GM23338 (cell line): ENCODE data around the gene APC. TPM values are rescaled to one million over a fixed set of nuclear protein-coding genes. Genes with fewer than 3 reads are reported as not detected.

Experiments used
- ATAC-seq: fragments of 200-7000 bp; cut with Tn5 transposase; 3 replicates; pipeline ENCODE4 v1.9.1; 2020
- DNase-seq: peaks from one replicate; pipeline ENCODE4 v3.0.0-alpha.2; 2015; ENCODE audit warnings: low spot score
- H2AFZ ChIP-seq: fragments of 200-600 bp; sonication (generic); 2 replicates; pipeline ENCODE4 v1.8.0; 2016; ENCODE audit warnings: antibody characterized with exemption, mild to moderate bottlenecking, moderate library complexity
- H3F3A ChIP-seq: fragments of 200-600 bp; sonication (generic); replicated peaks from 2 replicates; pipeline ENCODE4 v1.8.0; 2017; ENCODE audit warnings: antibody characterized with exemption, mixed run types, low read depth
- H3K27ac ChIP-seq: fragments of 200-600 bp; sonication (generic); 2 replicates; pipeline ENCODE4 v1.6.1; 2016; ENCODE audit warnings: low read depth
- H3K27me3 ChIP-seq: fragments of 200-600 bp; sonication (generic); 2 replicates; pipeline ENCODE4 v1.8.0; 2016; ENCODE audit warnings: mild to moderate bottlenecking, mixed run types, moderate library complexity; ENCODE audit not compliant: insufficient read depth
- H3K36me3 ChIP-seq: fragments of 200-600 bp; sonication (generic); 2 replicates; pipeline ENCODE4 v1.8.0; 2016; ENCODE audit warnings: mild to moderate bottlenecking; ENCODE audit not compliant: insufficient read depth
- H3K4me1 ChIP-seq: fragments of 200-600 bp; sonication (generic); 2 replicates; pipeline ENCODE4 v1.8.0; 2016; ENCODE audit warnings: mild to moderate bottlenecking, moderate library complexity; ENCODE audit not compliant: insufficient read depth
- H3K4me2 ChIP-seq: fragments of 200-600 bp; sonication (generic); 2 replicates; pipeline ENCODE4 v1.7.1; 2017; ENCODE audit warnings: mixed run types
- H3K4me3 ChIP-seq: fragments of 200-600 bp; sonication (generic); 2 replicates; pipeline ENCODE4 v1.6.1; 2016; ENCODE audit warnings: mixed run types
- H3K79me2 ChIP-seq: fragments of 200-600 bp; sonication (generic); replicated peaks from 2 replicates; pipeline ENCODE4 v1.8.0; 2017; ENCODE audit warnings: mild to moderate bottlenecking; ENCODE audit not compliant: insufficient read depth
- H3K9me2 ChIP-seq: fragments of 200-600 bp; sonication (generic); 2 replicates; pipeline ENCODE4 v1.8.0; 2017; ENCODE audit not compliant: insufficient read depth
- H4K20me1 ChIP-seq: fragments of 200-600 bp; sonication (generic); replicated peaks from 2 replicates; pipeline ENCODE4 v1.8.0; 2017; ENCODE audit warnings: mild to moderate bottlenecking; ENCODE audit not compliant: insufficient read depth
- H3K27ac Mint-ChIP-seq: 2 replicates; pipeline ENCODE4 v1.8.0; 2020; ENCODE audit warnings: inconsistent platforms, mild to moderate bottlenecking, moderate library complexity, mixed read lengths
- H3K27me3 Mint-ChIP-seq: 3 replicates; pipeline ENCODE4 v1.8.0; 2022; ENCODE audit warnings: low read depth, mild to moderate bottlenecking, moderate library complexity, mixed read lengths, inconsistent platforms; ENCODE audit not compliant: insufficient read depth, poor library complexity
- H3K36me3 Mint-ChIP-seq: 3 replicates; pipeline ENCODE4 v1.8.0; 2021; ENCODE audit warnings: low read depth, mild to moderate bottlenecking, inconsistent platforms, moderate library complexity, mixed read lengths
- H3K4me1 Mint-ChIP-seq: 3 replicates; pipeline ENCODE4 v1.8.0; 2020; ENCODE audit warnings: mild to moderate bottlenecking, inconsistent platforms, mixed read lengths
- H3K4me3 Mint-ChIP-seq: 3 replicates; pipeline ENCODE4 v1.8.0; 2021; ENCODE audit warnings: moderate library complexity, mild to moderate bottlenecking, inconsistent platforms, mixed read lengths
- H3K9me3 Mint-ChIP-seq: 3 replicates; pipeline ENCODE4 v1.8.0; 2020; ENCODE audit warnings: moderate library complexity, mild to moderate bottlenecking, inconsistent platforms, mixed read lengths
- CREB1 ChIP-seq: fragments of 250-450 bp; sonication (Bioruptor Pico); IDR thresholded peaks from 2 replicates; pipeline ENCODE4 v1.5.0; 2020; ENCODE audit warnings: low read depth, mild to moderate bottlenecking, moderate library complexity
- ETS1 ChIP-seq: IDR thresholded peaks from 2 replicates; pipeline ENCODE4 v1.6.1; 2016; ENCODE audit warnings: antibody characterized with exemption
- EZH2 ChIP-seq: fragments of 200-600 bp; sonication (generic); IDR thresholded peaks from one replicate; pipeline ENCODE4 v1.8.0; 2017; ENCODE audit warnings: antibody characterized with exemption, mild to moderate bottlenecking, low read depth; ENCODE audit not compliant: unreplicated experiment
- EZH2phosphoT487 ChIP-seq: fragments of 200-600 bp; sonication (generic); IDR thresholded peaks from one replicate; pipeline ENCODE4 v1.8.1; 2018; ENCODE audit warnings: antibody characterized with exemption; ENCODE audit not compliant: unreplicated experiment
- JUNB ChIP-seq: IDR thresholded peaks from one replicate; pipeline ENCODE4 v1.6.1; 2016; ENCODE audit warnings: antibody characterized with exemption; ENCODE audit not compliant: unreplicated experiment
- NANOG ChIP-seq: IDR thresholded peaks from 2 replicates; pipeline ENCODE4 v1.6.1; 2016; ENCODE audit warnings: antibody characterized with exemption, borderline replicate concordance
- POLR2AphosphoS5 ChIP-seq: IDR thresholded peaks from 2 replicates; pipeline ENCODE4 v1.6.1; 2016; ENCODE audit warnings: antibody characterized with exemption, low read depth
- REST ChIP-seq: IDR thresholded peaks from one replicate; pipeline ENCODE4 v1.6.1; 2018; ENCODE audit warnings: antibody characterized with exemption; ENCODE audit not compliant: unreplicated experiment
- STAT1 ChIP-seq: IDR thresholded peaks from one replicate; pipeline ENCODE4 v1.6.1; 2016; ENCODE audit warnings: antibody characterized with exemption; ENCODE audit not compliant: unreplicated experiment
- ZNF114 ChIP-seq: fragments of 250-450 bp; sonication (Bioruptor Pico); IDR thresholded peaks from 2 replicates; pipeline ENCODE4 v1.5.0; 2020; ENCODE audit warnings: mild to moderate bottlenecking, moderate library complexity
- polyA plus RNA-seq: library from polyadenylated mRNA; unstranded; fragments of >200 nt; fragmentation: Nextera tagmentation; extraction: Ambion mirVana; gene quantifications from 2 replicates; pipeline ENCODE4 v1.2.1, GENCODE V29; 2016
- total RNA-seq: library from RNA; depleted of rRNA; stranded (reverse); fragments of >200 nt; shearing (Covaris generic); gene quantifications from 2 replicates; pipeline ENCODE4 v1.2.3, GENCODE V29; 2014
- TF ChIP-seq, protein P1 (sequence below), 2 experiments: fragments of 200-600 bp in 1 of 2; sonication (generic) in 1 of 2; conservative IDR thresholded peaks; 2 replicates each; pipeline versions ENCODE4 v1.5.1 to v1.6.1; 2016 to 2017; ENCODE audit warnings: antibody characterized with exemption in 2 of 2, low read depth in 2 of 2, mild to moderate bottlenecking in 2 of 2, moderate library complexity in 1 of 2

APC gene
- total and polyA plus RNA-seq, 2 experiments from 2014 or later: 42.4 to 62.9 TPM

- TF ChIP-seq, protein P1, sequence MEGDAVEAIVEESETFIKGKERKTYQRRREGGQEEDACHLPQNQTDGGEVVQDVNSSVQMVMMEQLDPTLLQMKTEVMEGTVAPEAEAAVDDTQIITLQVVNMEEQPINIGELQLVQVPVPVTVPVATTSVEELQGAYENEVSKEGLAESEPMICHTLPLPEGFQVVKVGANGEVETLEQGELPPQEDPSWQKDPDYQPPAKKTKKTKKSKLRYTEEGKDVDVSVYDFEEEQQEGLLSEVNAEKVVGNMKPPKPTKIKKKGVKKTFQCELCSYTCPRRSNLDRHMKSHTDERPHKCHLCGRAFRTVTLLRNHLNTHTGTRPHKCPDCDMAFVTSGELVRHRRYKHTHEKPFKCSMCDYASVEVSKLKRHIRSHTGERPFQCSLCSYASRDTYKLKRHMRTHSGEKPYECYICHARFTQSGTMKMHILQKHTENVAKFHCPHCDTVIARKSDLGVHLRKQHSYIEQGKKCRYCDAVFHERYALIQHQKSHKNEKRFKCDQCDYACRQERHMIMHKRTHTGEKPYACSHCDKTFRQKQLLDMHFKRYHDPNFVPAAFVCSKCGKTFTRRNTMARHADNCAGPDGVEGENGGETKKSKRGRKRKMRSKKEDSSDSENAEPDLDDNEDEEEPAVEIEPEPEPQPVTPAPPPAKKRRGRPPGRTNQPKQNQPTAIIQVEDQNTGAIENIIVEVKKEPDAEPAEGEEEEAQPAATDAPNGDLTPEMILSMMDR (conservative IDR thresholded peaks at IDR 0.05; ENCODE audit: low read depth in 2 of 2): no peak
- TF ChIP-seq CREB1 (no peak), EZH2phosphoT487 (no peak), REST (no peak)
These were observed 112.2 kb downstream of the APC start (continued) for GRCh38 chr5:112849912-112850311.

DNA sequence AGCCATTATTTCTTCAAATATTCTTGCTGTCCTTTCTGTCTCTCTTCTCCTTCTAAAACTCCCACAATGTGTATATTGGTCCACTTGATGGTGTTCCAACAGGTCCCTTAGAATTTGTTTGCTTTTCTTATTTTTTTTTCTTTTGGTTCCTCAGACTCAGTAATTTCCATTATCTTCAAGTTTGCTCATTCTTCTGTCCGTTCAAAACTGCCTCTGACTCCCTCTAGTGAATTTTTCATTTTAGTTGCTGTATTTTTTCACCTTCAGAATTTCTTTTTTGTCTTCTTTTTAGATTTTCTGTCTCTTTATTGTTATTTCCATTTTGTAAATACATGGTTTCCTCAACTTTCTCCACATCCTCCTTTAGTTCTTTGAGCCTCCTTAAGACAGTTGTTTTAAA, 117.0 kb downstream of the APC start:
- DNase-seq (no peak), ATAC-seq (no peak)
- Mint-ChIP-seq H3K4me1 (no peaks in the 10 kb centered on the region), H3K27me3 (peaks cover 5% of the 10 kb centered on the region), H3K9me3 (no peaks in the 10 kb centered on the region), H3K4me3 (no peak overlapping the region), H3K36me3 (no peaks in the 10 kb centered on the region), H3K27ac (no peak overlapping the region)
- Histone ChIP-seq H3F3A (no peaks in the 10 kb centered on the region), H3K27ac (no peak overlapping the region), H2AFZ (no peak overlapping the region), H4K20me1 (no peaks in the 10 kb centered on the region), H3K4me3 (no peak overlapping the region), H3K79me2 (no peaks in the 10 kb centered on the region), H3K4me2 (no peak overlapping the region), H3K9me2 (no peaks in the 10 kb centered on the region), H3K36me3 (no peaks in the 10 kb centered on the region), H3K27me3 (no peaks in the 10 kb centered on the region), H3K4me1 (no peaks in the 10 kb centered on the region)
- TF ChIP-seq EZH2phosphoT487: no peak
- TF ChIP-seq, protein P1 (conservative IDR thresholded peaks at IDR 0.05; ENCODE audit: low read depth in 2 of 2): 0 out of 4 replicates have a peak, but pooled peaks of 1 of the 2 experiments have one; percentile 11

- H3F3A ChIP-seq: 0 out of 2 replicates have a peak, but pooled peaks cover 2% of the 10 kb centered on the region
- H3K79me2 ChIP-seq: peaks cover 17% of the 10 kb centered on the region
- Mint-ChIP-seq H3K36me3 (peaks cover 10% of the 10 kb centered on the region), H3K4me3 (no peak overlapping the region), H3K27me3 (peaks cover 6% of the 10 kb centered on the region), H3K9me3 (peaks cover 5% of the 10 kb centered on the region; the same call in 2 of the 3 replicates), H3K27ac (no peak overlapping the region), H3K4me1 (peaks cover 13% of the 10 kb centered on the region)
- ATAC-seq: no peak
- no peak overlapping the region for H3K27ac ChIP-seq
- H3K9me2 ChIP-seq: no peaks in the 10 kb centered on the region
- no peak overlapping the region for H3K4me2 ChIP-seq
- peaks cover 3% of the 10 kb centered on the region; the same call in 1 of the 2 replicates for H3K36me3 ChIP-seq
- DNase-seq: no peak
- H3K4me1 ChIP-seq: peaks cover 6% of the 10 kb centered on the region; the same call in 1 of the 2 replicates
- H2AFZ ChIP-seq: no peak overlapping the region
- no peaks in the 10 kb centered on the region for H3K27me3 ChIP-seq
- H4K20me1 ChIP-seq: no peaks in the 10 kb centered on the region
- H3K4me3 ChIP-seq: no peak overlapping the region
- TF ChIP-seq EZH2phosphoT487 (no peak), NANOG (no peak), STAT1 (no peak), EZH2 (no peak), JUNB (no peak), ETS1 (no peak), ZNF114 (CRISPR knock-in tag) (no peak), POLR2AphosphoS5 (no peak)
These were observed 120.2 kb downstream of the APC start for GRCh38 chr5:112857866-112858265.
